ENCODE data around the gene HIF3A.

GRCh38 chr19:46386151-46386550 is 89.3 kb downstream of the HIF3A start:
- TF ChIP-seq EZH2 (IDR thresholded peaks at IDR 0.05; ENCODE audit: borderline replicate concordance) (no peak), EZH2phosphoT487 (IDR thresholded peaks at IDR 0.05; ENCODE audit: low read depth, severe bottlenecking, unreplicated experiment) (no peak), CTCF (IDR thresholded peaks at IDR 0.05; ENCODE audit: poor library complexity) (no peak)

Data from hepatocyte (in vitro differentiated cells).